ENCODE results near the gene DUSP6.

The DUSP6 gene

GRCh38 chr12:89343127-89343526, 9.2 kb downstream of the DUSP6 start:
- no peak for TF ChIP-seq CTCF (IDR thresholded peaks at IDR 0.05)

- TF ChIP-seq CTCF (IDR thresholded peaks at IDR 0.05) = no peak
Measured at GRCh38 chr12:89340861-89341260, 11.4 kb downstream of the DUSP6 start.

GRCh38 chr12:89339526-89339925, 12.8 kb downstream of the DUSP6 start:
- TF ChIP-seq CTCF (IDR thresholded peaks at IDR 0.05) = no peak

- no peak for TF ChIP-seq CTCF (IDR thresholded peaks at IDR 0.05)
Measured at GRCh38 chr12:89335452-89336244, 16.7 kb downstream of the DUSP6 start.

- TF ChIP-seq CTCF (IDR thresholded peaks at IDR 0.05) = no peak
Measured at GRCh38 chr12:89334548-89335169, 17.6 kb downstream of the DUSP6 start.

GRCh38 chr12:89333564-89334252, 18.6 kb downstream of the DUSP6 start:
- no peak for TF ChIP-seq CTCF (IDR thresholded peaks at IDR 0.05)

GRCh38 chr12:89328151-89329030, 23.9 kb downstream of the DUSP6 start:
- TF ChIP-seq CTCF (IDR thresholded peaks at IDR 0.05) = no peak

Data from LNCAP (cell line).